SK-N-SH treated with all-trans-retinoic acid at 6 μM for 48 hours (cell line): Measurements from ENCODE around the gene ZNF716.

Source experiments
- ARNTL ChIP-seq: fragments of 450-650 bp; formaldehyde crosslinking; IDR thresholded peaks from 2 replicates; pipeline ENCODE4 v1.5.0; 2020; ENCODE audit warnings: low read depth, mild to moderate bottlenecking, moderate library complexity, borderline replicate concordance
- CSRNP3 ChIP-seq: fragments of 250-450 bp; sonication (Bioruptor Pico); IDR thresholded peaks from 2 replicates; pipeline ENCODE4 v1.5.1; 2021; ENCODE audit warnings: mild to moderate bottlenecking, moderate library complexity
- ESRRG ChIP-seq: fragments of 250-450 bp; sonication (Bioruptor Pico); IDR thresholded peaks from 2 replicates; pipeline ENCODE4 v1.6.1; 2021; ENCODE audit warnings: mild to moderate bottlenecking
- GLIS3 ChIP-seq: fragments of 250-450 bp; sonication (Bioruptor Pico); IDR thresholded peaks from 2 replicates; pipeline ENCODE4 v1.5.0; 2020; ENCODE audit warnings: mild to moderate bottlenecking, moderate library complexity
- OSR1 ChIP-seq: fragments of 250-450 bp; sonication (Bioruptor Pico); IDR thresholded peaks from 2 replicates; pipeline ENCODE4 v1.8.0; 2022; ENCODE audit warnings: moderate library complexity, mild to moderate bottlenecking, inconsistent platforms
- PPARA ChIP-seq: fragments of 250-450 bp; sonication (Bioruptor Pico); IDR thresholded peaks from 2 replicates; pipeline ENCODE4 v1.5.0; 2020; ENCODE audit warnings: mild to moderate bottlenecking, borderline replicate concordance
- RARB ChIP-seq: fragments of 250-450 bp; sonication (Bioruptor Pico); IDR thresholded peaks from 2 replicates; pipeline ENCODE4 v1.8.0; 2021; ENCODE audit warnings: mild to moderate bottlenecking, moderate library complexity
- ZFP3 ChIP-seq: fragments of 250-450 bp; sonication (Bioruptor Pico); IDR thresholded peaks from 2 replicates; pipeline ENCODE4 v1.5.0; 2020; ENCODE audit warnings: mild to moderate bottlenecking, moderate library complexity
- ZFP30 ChIP-seq: fragments of 450-650 bp; formaldehyde crosslinking; IDR thresholded peaks from 2 replicates; pipeline ENCODE4 v1.5.0; 2022; ENCODE audit warnings: mild to moderate bottlenecking, moderate library complexity
- ZNF70 ChIP-seq: fragments of 450-650 bp; formaldehyde crosslinking; IDR thresholded peaks from 2 replicates; pipeline ENCODE4 v1.5.0; 2020; ENCODE audit warnings: mild to moderate bottlenecking, moderate library complexity
- ZNF8 ChIP-seq: fragments of 450-650 bp; formaldehyde crosslinking; IDR thresholded peaks from 2 replicates; pipeline ENCODE4 v1.5.0; 2020; ENCODE audit warnings: mild to moderate bottlenecking, moderate library complexity
- TF ChIP-seq, protein P1 (sequence below): fragments of 250-450 bp; sonication (Bioruptor Pico); IDR thresholded peaks from 2 replicates; pipeline ENCODE4 v1.8.0; 2020; ENCODE audit warnings: mild to moderate bottlenecking, moderate library complexity, borderline replicate concordance

DNA sequence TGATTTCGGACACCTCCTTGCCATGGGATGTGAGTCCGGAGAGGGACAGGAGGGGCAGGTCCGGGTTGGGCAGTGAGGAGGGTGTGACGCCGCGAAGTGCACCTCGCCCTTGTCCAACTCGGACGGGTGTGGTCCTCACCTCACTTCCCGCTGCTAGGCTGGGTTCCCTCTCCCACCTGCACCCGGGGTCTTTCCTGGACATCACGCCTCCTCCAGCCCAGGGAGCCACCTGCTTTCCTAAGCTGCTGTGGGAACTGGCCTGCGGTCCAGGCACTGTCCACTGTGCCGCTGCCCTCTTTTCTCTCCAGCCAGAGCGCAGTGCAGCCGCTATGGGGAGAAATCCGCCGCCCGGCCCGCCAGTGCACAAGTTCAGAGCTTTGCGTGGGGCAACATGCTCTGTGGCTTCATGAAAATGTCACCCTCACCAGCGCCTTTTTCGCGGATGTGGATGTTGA, 45.0 kb upstream of the ZNF716 start:
- TF ChIP-seq CSRNP3 (CRISPR knock-in tag) (no peak), ZFP30 (CRISPR knock-in tag) (no peak), ZNF8 (CRISPR knock-in tag) (no peak), ARNTL (CRISPR knock-in tag) (no peak), OSR1 (CRISPR knock-in tag) (no peak), GLIS3 (CRISPR knock-in tag) (no peak), PPARA (CRISPR knock-in tag) (no peak), ZFP3 (CRISPR knock-in tag) (no peak), RARB (no peak), ESRRG (CRISPR knock-in tag) (no peak), ZNF70 (CRISPR knock-in tag) (no peak)
- TF ChIP-seq, protein P1, sequence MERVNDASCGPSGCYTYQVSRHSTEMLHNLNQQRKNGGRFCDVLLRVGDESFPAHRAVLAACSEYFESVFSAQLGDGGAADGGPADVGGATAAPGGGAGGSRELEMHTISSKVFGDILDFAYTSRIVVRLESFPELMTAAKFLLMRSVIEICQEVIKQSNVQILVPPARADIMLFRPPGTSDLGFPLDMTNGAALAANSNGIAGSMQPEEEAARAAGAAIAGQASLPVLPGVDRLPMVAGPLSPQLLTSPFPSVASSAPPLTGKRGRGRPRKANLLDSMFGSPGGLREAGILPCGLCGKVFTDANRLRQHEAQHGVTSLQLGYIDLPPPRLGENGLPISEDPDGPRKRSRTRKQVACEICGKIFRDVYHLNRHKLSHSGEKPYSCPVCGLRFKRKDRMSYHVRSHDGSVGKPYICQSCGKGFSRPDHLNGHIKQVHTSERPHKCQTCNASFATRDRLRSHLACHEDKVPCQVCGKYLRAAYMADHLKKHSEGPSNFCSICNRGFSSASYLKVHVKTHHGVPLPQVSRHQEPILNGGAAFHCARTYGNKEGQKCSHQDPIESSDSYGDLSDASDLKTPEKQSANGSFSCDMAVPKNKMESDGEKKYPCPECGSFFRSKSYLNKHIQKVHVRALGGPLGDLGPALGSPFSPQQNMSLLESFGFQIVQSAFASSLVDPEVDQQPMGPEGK, result no peak
